Measurements from ENCODE around the gene ABO. TPM values are rescaled to one million over a fixed set of nuclear protein-coding genes. Genes with fewer than 3 reads are reported as not detected.

The ABO gene
- total RNA-seq, 1 experiment from 2014 or later, result 0.15 TPM

GRCh38 chr9:133304158-133304470 lies 29.1 kb upstream of the ABO start:
- ChIA-PET CTCF (interaction anchor here (1.7 to 2.0 kb wide), 2 partner anchors 116 to 118 kb away, joined by 6 to 12 read pairs; no protein-coding TSS in a partner anchor), POLR2A (no interaction called here)
- TF ChIP-seq EMX1 (CRISPR knock-in tag; IDR thresholded peaks at IDR 0.05), result no peak
- TF ChIP-seq KAT7 (CRISPR knock-in tag; IDR thresholded peaks at IDR 0.05; ENCODE audit: borderline replicate concordance), result no peak
- TF ChIP-seq TP53 (CRISPR knock-in tag; IDR thresholded peaks at IDR 0.05), result no peak
- TF ChIP-seq PRDM15 (CRISPR knock-in tag; IDR thresholded peaks at IDR 0.05), result no peak
- no peak for TF ChIP-seq E2F1 (CRISPR knock-in tag; IDR thresholded peaks at IDR 0.05)
- TF ChIP-seq MXD4 (CRISPR knock-in tag; IDR thresholded peaks at IDR 0.05; ENCODE audit: borderline replicate concordance), result no peak
- no peak for TF ChIP-seq JAZF1 (CRISPR knock-in tag; IDR thresholded peaks at IDR 0.05)
- TF ChIP-seq RORB (CRISPR knock-in tag; IDR thresholded peaks at IDR 0.05), result no peak
- no peak for TF ChIP-seq IRF1 (CRISPR knock-in tag; IDR thresholded peaks at IDR 0.05)
- TF ChIP-seq IRF2 (CRISPR knock-in tag; IDR thresholded peaks at IDR 0.05; ENCODE audit: borderline replicate concordance, low read depth), result no peak
- no peak for TF ChIP-seq ZNF671 (CRISPR knock-in tag; IDR thresholded peaks at IDR 0.05)
- no peak for TF ChIP-seq ETV6 (CRISPR knock-in tag; IDR thresholded peaks at IDR 0.05)
- no peak for TF ChIP-seq CREB1 (CRISPR knock-in tag; IDR thresholded peaks at IDR 0.05)
- no peak for TF ChIP-seq GRHL2 (CRISPR knock-in tag; IDR thresholded peaks at IDR 0.05; ENCODE audit: insufficient replicate concordance, severe bottlenecking)
- TF ChIP-seq CDX4 (CRISPR knock-in tag; IDR thresholded peaks at IDR 0.05; ENCODE audit: borderline replicate concordance), result no peak
- TF ChIP-seq ELF4 (CRISPR knock-in tag; IDR thresholded peaks at IDR 0.05; ENCODE audit: low read depth), result no peak
- Mint-ChIP-seq H3K27ac (no peak overlapping the region), H3K4me3 (no peak overlapping the region), H3K4me1 (no peaks in the 10 kb centered on the region), H3K36me3 (no peaks in the 10 kb centered on the region), H3K27me3 (ENCODE audit: low read depth) (peaks cover 14% of the 10 kb centered on the region; the same call in 1 of the 2 replicates), H3K9me3 (peaks cover 11% of the 10 kb centered on the region)
- no peak for ATAC-seq
- DNase-seq (ENCODE audit: low spot score), result no peak

- CTCF ChIA-PET, result interaction anchor here (1.7 to 2.0 kb wide), 2 partner anchors 115 to 118 kb away, joined by 6 to 12 read pairs; no protein-coding TSS in a partner anchor
- POLR2A ChIA-PET, result no interaction called here
These were observed 28.5 kb upstream of the ABO start for GRCh38 chr9:133303266-133304157.

More at GRCh38 chr9:133303266-133304157, 28.5 kb upstream of the ABO start:
- no peaks in the 10 kb centered on the region for H3K4me1 Mint-ChIP-seq
- H3K27ac Mint-ChIP-seq, result no peak overlapping the region
- DNase-seq (ENCODE audit: low spot score), result no peak
- no peak for TF ChIP-seq JAZF1 (CRISPR knock-in tag; IDR thresholded peaks at IDR 0.05)
- TF ChIP-seq MLX (CRISPR knock-in tag; IDR thresholded peaks at IDR 0.05), result no peak
- H3K27me3 Mint-ChIP-seq (ENCODE audit: low read depth), result peaks cover 12% of the 10 kb centered on the region; the same call in 1 of the 2 replicates
- no peak overlapping the region for H3K4me3 Mint-ChIP-seq
- peaks cover 8% of the 10 kb centered on the region for H3K9me3 Mint-ChIP-seq
- ATAC-seq, result no peak
- no peaks in the 10 kb centered on the region for H3K36me3 Mint-ChIP-seq

Data from WTC11 (cell line).